NCI-H2196 (cell line): ENCODE results near the gene SHANK3.

Experiments used
- DNase-seq: peaks from one replicate; lab custom pipeline; 2025; ENCODE audit not compliant: unreplicated experiment; lab: John Stamatoyannopoulos, UW

The SHANK3 gene

DNA sequence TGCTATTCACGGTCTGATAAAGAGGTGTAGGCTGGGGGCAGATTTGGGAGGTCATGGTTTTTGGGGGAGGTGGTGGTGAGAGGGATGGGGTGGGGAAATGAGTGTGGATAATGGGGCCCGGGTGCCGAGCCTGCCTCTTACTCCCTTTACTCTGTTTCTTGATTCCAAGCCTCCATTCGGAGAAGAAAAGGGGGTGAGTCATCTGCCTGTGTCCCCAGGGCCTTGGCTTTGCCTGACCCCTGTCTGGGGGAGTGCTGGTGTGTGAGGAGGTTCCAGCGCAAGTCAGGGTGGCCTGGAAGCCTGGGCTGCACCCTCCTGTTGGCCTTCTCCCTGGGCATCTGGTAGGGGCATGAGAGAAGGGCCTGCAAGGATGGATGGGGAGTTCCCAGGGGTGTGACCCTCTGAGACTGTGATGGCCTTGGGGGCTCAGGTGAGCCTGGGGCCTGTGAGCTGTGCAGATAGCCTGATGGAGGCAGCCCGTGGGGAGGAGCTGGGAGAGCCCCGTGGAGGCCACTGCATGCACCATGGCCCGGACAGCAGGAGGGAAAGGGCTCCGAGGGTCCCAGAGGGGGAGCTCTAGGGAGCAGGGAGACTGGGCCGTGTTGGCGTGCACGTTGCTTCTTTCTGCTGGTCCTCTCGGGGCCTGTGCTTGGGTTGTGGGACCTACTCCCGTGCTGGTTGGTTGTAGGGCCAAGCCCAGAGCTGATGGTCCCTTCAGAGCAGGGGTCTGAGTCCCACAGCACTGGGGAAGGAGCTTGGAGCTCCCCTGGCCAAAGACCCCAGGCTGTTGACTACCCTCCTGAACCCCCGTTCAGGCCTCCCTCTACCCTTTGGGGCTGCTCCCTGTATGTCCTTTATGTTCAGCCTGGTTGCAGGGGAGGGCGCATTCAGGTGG is 39.1 kb downstream of the SHANK3 start:
- no peak for DNase-seq

DNA sequence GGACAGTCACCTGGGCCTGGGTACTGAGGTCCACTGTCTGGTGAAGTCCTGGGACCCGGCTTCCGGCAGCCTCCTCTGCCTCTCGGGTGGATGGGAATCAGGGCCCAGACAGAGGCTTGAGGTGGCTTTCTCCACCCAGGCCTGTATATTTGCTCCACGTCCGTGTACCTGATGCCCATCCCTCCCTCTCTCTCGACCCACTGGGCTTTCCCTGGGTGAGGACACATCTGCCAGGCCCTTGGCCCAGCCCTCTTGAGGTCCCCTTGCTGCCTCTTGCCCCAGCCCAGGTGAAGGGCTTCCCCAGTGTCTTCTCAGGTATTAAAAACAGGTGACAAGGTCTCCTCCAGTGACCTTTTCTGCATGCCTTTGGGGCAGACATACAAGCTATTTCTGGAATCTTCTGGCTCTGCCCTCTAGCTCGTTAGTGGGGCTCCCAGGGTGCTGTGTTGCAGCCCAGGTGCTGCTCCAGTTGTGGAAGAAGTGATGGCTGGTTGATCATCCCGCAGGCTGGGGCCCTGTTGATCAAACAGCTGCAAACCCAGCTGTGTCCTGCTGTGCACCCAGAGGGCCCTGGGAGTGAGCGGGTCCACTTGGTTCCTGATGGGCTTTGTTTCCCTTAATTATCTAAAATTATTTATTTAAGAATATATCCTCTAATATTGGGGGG is 39.9 kb downstream of the SHANK3 start:
- DNase-seq: no peak

DNA sequence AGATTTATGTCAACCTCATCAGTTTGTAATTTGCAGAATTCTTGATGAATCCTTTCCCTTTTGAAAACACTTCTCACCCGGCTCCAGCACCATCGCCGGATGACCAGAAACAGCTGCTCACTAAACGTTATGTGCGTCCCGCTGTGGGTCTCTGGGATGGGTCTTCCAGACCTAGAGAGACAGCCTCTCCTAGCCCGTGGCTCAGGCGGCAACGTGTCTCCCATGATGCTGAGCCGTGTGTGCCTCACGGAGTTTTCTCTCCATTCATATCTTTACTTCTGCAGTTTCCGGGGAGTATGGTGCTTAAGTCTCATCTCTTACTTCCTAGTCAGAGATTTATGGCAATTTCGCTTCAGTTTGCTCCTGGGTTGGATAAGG is 40.4 kb downstream of the SHANK3 start:
- DNase-seq: no peak

DNA sequence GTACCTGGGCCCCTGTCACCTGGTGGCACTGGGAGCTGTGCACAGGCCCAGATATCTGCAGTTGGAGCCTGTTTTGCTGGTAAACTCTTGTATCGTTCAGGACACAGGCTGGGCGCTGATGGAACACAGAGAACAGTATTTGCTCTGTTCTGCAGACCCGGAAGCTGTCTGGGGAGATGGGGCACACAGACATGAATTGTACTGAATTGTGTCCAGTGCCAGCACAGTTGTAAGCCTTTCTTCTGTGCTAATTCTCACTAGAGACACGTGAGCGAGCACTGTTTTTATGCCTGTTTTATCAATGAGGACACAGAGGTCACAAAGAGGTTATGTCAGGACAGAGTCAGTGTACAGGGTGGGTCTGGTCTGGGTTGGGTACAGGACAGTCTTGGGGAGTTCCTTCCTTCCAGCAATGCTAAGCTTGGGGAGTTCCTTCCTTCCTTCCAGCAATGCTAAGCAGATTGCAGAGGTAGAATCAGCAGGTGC is 41.0 kb downstream of the SHANK3 start:
- DNase-seq: no peak

DNA sequence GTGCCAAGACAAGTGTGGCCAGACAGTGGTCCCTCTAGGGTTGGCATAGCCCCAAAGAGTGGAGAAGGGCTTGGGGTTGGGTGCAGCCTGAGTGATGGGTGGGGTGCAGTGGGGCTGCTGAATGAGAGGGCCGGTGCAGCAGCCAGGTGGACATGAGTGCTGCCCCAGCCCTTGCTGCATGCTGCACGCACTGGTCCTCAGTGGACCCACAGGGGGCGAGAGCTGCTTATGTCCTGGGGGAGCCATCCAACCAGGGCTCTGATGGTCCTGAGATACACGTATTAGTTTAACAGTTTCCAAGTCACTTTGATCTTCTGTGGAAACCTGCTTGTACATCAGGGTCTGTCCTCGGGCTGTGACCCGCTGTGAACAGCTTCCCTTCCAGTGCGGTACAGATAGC is 41.5 kb downstream of the SHANK3 start:
- no peak for DNase-seq

DNA sequence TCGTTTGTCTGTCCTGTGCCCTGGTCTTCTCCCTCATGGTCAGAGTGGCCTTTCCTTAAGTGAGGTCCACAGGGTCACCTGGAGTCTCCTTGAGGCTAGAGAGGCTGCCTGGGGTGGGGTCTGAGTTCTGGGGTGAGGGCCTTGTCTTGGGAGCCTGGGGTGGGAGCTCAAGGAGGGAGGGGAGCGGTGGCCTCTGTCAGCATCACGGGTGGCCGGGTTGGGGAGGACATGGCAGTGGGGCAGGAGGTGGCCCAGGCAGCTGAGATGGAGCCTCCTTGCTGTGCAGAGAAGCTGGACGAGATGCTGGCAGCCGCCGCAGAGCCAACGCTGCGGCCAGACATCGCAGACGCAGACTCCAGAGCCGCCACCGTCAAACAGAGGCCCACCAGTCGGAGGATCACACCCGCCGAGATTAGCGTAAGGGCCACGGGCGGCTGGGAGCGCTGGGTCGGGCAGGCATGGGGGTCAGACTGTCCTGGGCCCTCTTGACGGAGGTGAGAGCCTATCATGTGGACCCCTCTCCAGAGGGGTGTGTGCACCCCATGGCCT is 42.1 kb downstream of the SHANK3 start:
- DNase-seq: no peak

DNA sequence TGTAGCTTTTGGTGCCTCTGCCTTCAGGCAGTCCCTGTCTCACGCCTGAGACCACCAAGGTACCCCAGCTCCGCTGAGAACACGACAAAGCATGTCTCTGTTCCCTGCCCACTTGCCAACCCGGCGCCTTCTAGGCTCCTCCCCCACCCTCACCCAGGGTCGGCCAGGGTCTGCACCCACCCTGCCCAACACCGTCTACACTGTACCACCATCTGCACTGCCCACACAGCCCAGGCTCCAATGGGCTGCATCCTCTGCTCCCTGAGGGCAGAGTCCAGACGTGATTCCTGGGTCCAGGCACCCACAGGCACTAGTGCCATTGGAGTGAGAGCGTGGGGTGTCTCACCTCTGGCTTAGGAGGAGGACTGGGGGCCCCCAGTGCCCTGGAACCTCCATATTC is 42.6 kb downstream of the SHANK3 start:
- DNase-seq: no peak

DNA sequence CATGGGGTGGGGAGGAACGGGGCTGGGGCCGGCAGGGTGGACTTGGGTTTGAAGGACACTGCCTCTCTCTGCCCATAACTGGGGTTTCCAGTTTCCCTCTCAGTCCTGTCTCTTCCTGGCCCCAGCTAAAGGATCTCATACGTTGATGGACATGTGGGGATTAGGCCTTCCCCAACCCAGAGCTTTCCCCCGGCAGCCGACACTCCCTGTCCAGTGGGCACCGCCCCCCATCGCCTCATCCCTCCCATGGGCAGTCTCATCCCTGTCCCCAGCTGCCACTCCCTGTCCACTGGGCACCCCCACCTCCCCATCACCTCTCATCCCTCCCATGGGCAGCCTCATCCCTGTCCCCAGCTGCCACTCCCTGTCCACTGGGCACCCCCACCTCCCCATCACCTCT is 43.2 kb downstream of the SHANK3 start:
- no peak for DNase-seq

DNA sequence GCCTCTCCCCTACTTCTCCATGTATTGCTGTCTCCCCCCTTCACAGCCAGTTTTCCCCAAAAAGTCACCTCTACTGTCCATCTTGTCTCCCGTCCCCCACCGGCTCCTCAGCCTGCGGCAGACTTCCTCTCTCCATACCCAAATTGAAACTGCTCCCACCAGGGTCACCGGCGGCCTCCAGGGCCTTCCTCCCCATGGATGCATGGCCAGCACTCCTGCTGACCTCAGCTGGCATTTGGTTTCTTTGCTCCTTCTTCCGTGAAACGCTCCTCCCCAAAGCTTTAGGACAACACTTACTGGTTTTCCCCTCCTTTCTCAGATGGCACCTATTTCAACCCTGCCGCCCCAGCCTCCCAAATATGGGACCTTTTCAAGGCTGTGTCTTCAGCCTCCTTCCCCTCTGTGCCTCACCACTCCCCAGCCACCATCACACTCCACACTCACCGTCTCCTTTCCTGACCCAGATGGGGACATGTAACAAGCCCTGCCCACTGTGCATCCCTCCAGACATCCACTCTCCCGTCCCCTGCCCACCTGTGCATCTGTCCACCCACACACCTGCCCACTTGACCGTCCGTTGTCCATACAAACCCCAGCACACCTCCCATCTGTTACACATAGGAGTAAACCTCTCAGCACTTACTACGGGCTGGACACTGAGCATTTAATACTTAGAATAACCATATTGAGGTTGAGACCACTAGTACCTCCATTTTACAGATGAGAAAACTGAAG is 43.8 kb downstream of the SHANK3 start:
- no peak for DNase-seq

DNA sequence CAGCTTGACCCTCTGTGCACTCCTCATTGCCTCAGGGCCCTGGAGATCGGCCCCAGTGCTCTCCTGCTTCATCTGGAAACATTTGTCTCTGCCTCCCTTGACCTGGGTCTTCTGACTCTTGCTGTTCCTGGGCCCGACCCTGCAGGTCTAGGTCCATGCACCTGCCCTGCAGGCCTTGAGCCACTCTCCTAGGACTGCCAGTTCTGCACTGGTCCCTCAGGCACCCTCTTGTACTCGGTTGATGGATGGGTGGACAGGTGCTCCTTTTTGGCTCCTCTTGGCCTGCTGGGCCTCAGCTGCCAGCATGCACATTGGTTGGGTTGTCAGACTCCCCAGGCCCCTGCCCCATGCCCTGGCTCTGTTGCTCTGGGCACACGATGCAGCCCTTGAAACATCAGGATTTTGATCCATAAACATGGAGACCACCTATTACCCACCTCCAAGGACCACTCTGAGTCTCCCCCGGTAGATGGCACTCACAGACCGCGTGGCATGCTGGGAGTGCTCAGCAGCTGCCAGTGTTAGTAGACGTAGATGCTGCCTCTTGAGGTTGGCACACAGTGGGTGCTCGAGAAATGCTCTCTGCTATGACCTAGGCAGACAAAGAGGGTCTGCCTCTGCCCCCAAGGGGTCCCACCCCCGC is 45.2 kb downstream of the SHANK3 start:
- no peak for DNase-seq

DNA sequence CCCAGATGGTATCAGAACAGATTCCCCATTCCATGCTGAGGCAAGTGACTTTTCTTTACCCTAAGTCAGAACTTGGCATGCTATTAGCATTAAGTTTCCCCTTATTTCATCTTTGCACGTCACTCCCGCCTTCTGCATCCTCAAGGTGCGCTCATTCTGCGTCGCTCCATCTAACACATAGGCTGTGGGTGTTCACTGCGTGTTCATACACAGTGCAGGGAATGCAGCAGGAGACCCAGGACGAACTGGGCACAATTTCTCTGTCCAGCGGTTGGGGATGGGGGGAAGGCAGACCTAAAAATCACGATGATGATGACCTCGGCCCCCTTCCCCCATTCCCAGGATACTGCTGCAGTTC is 45.7 kb downstream of the SHANK3 start:
- DNase-seq: no peak

DNA sequence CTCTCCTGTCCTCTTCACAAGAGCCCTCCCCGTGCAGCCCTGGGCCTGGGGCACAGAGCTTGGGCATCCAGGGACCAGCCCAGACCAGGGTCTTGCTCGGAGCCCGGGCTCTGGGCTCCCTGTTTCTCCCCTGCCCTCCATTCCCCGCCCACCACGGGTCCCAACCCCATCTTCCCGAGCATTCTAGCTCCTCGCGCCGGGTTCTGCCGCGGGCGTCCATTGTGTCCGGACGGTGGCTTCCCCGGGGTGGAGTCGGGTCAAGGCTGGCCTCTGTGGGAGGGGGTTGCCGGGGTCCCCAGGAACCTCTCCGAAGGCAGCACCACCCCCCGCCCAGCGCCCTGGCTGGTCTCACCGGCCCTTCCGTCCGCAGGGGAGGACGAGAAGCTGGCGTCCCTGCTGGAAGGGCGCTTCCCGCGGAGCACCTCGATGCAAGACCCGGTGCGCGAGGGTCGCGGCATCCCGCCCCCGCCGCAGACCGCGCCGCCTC is 47.2 kb downstream of the SHANK3 start:
- DNase-seq: no peak

DNA sequence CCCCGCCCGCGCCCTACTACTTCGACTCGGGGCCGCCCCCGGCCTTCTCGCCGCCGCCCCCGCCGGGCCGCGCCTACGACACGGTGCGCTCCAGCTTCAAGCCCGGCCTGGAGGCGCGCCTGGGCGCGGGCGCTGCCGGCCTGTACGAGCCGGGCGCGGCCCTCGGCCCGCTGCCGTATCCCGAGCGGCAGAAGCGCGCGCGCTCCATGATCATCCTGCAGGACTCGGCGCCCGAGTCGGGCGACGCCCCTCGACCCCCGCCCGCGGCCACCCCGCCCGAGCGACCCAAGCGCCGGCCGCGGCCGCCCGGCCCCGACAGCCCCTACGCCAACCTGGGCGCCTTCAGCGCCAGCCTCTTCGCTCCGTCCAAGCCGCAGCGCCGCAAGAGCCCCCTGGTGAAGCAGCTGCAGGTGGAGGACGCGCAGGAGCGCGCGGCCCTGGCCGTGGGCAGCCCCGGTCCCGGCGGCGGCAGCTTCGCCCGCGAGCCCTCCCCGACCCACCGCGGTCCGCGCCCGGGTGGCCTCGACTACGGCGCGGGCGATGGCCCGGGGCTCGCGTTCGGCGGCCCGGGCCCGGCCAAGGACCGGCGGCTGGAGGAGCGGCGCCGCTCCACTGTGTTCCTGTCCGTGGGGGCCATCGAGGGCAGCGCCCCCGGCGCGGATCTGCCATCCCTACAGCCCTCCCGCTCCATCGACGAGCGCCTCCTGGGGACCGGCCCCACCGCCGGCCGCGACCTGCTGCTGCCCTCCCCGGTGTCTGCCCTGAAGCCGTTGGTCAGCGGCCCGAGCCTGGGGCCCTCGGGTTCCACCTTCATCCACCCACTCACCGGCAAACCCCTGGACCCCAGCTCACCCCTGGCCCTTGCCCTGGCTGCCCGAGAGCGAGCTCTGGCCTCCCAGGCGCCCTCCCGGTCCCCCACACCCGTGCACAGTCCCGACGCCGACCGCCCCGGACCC is 48.0 kb downstream of the SHANK3 start:
- DNase-seq: no peak

DNA sequence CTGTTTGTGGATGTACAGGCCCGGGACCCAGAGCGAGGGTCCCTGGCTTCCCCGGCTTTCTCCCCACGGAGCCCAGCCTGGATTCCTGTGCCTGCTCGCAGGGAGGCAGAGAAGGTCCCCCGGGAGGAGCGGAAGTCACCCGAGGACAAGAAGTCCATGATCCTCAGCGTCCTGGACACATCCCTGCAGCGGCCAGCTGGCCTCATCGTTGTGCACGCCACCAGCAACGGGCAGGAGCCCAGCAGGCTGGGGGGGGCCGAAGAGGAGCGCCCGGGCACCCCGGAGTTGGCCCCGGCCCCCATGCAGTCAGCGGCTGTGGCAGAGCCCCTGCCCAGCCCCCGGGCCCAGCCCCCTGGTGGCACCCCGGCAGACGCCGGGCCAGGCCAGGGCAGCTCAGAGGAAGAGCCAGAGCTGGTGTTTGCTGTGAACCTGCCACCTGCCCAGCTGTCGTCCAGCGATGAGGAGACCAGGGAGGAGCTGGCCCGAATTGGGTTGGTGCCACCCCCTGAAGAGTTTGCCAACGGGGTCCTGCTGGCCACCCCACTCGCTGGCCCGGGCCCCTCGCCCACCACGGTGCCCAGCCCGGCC is 48.7 kb downstream of the SHANK3 start:
- no peak for DNase-seq

DNA sequence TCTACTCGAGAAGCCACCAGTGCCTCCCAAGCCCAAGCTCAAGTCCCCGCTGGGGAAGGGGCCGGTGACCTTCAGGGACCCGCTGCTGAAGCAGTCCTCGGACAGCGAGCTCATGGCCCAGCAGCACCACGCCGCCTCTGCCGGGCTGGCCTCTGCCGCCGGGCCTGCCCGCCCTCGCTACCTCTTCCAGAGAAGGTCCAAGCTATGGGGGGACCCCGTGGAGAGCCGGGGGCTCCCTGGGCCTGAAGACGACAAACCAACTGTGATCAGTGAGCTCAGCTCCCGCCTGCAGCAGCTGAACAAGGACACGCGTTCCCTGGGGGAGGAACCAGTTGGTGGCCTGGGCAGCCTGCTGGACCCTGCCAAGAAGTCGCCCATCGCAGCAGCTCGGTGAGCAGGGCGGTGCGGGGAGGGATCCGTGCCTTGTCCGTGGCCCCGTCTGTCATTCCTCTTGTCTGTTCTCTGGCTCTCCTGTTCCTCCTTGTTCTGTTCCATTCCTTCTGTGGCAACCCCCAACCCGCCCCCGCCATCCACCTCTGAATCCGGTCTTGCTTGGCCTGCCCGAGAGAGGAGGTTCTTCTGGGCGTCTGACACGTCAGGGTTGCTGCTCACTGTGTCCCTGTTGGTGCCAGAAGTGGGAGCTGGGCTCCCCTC is 49.6 kb downstream of the SHANK3 start:
- no peak for DNase-seq
